HG03469 (cell line): Measurements from ENCODE around the gene WNT7B.

Source experiments
- ATAC-seq: cut with Tn5 transposase; IDR thresholded peaks from one replicate; pipeline ENCODE4 v1.9.1; 2021; ENCODE audit warnings: mild to moderate bottlenecking, moderate library complexity, moderate number of reproducible peaks; ENCODE audit not compliant: unreplicated experiment

WNT7B gene

DNA sequence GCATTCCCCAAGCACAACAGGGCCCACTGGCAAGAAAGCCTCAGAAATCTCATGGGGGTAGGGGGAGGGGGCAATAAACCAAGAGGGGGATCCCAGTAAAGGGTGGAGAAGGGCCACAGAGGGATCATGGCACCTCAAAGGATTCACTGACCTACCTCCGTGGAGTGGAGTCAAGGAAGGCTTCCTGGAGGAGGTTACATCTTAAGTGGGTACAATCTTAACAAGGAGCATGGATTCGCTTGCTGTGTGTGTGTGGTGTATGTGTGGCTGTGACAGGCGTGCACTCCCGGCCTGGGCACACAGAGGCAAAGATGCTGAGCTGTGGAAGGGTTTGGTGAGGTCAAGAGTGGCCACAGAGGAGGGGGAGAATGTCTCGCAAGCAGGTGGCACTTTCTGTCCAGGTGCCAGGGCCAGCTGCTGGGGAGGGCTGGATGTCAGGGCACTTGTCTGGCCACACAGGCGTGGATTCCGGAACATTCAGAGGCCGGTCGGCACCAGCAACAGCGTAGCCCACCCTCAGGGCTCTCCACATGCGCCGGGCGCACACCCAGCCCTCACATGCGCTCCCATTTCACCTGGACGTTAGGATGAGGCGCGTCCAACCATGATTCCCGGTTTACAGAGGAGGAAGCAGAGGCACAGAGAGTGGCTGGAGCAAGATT, 43.3 kb downstream of the WNT7B start:
- no peak for ATAC-seq

- no peak for ATAC-seq
Observed at GRCh38 chr22:45932071-45932470, 44.9 kb downstream of the WNT7B start.

- no peak for ATAC-seq
Observed at GRCh38 chr22:45931042-45931441, 45.9 kb downstream of the WNT7B start.

DNA sequence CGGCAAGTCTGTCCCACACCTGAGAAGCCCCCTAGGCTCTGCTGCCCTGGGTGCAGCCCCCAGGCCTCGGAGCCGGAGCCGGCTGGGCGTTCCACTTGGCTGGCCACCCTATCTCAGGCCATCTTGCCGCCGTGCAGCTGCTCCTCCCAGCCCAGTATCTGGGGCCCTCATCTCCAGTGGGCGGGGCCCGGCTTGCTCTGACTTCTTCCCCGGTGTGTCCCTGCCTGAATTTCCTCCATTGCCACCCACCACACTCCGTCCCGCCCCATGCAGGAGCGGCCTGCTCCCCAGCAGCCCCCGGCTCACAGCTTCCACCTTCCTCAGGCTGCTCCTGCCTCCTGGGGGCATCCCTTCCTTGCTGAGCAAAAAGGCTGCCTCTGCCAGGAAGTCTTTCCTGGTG, 46.6 kb downstream of the WNT7B start:
- no peak for ATAC-seq

- ATAC-seq: no peak
Observed at GRCh38 chr22:45929649-45930048, 47.3 kb downstream of the WNT7B start.

DNA sequence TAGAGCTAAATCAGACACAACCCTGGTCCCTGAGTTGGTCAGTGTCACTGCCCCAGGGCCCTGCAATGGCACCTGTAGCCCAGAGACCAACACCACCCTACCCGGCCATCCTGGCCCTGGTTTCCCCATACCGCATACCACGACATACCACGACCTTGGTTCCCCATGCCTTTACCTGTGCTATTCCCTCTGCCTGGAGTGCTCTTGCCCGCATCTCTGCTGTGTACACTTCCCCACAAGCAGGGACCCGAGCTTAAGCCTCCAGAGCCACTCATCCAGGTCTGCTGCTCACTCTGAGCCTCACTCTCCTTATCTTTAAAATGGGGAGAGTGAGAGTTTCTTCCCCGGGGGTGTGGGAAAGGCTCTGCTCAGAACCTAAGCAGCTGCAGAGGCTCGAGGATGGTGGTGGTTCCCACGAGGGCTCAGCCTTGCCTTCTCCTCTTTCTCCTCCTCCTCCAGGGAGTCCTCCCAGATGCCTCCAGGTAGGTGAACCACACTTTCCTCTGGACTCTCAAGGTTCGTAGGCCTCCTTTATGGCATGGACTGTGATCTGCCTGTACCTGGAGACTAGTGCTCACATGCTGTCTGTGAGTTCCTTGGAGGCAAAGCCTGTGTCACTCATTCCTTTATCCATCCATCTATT, 48.1 kb downstream of the WNT7B start:
- ATAC-seq: no peak

- no peak for ATAC-seq
Observed at GRCh38 chr22:45927059-45927458, 49.9 kb downstream of the WNT7B start.

DNA sequence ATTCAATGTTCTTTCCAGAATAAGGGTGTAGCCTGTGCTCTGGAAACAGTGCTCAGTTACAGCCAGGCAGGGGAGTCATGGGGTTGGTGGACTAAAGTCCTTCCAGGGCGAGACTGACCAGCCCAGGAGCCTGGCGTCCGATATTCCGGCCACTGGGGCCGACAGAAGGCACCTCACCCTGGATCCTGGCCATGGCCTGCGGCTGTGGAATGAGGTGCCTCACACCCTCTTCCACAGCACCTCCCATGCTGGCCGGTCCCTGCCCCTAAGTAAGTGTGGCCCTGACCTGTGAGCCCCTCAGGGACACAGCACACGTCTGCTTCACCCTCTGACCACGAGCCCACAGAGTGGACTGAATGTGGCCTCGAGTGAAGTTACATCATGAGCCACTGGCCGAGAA, 50.5 kb downstream of the WNT7B start:
- no peak for ATAC-seq

DNA sequence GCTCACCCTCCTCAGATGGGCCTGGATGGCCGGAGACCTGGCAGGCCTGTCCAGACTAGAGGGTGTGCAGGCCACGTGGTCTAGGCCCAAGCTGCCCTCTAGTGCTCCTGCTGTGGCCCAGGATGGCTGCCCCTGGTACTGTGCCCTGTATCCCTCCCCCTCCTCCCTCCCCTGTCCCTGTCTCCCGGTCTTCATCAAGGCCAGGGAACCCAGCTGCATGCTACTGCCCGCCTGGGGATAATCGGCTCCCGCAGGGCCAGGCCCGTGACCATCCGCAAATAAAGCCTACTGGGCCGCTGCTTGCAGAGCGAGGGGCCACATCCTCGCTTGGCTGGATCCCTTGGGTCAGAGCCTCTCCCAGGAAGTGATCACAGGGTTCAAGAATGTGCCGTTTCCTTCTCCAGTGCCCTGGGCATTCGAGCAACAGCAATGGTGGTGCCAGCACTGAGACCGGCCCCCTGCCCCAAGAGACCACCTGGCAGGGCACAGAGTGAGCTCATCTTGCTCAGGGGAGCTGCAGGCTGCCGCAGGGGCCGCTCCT, 51.1 kb downstream of the WNT7B start:
- ATAC-seq: no peak

DNA sequence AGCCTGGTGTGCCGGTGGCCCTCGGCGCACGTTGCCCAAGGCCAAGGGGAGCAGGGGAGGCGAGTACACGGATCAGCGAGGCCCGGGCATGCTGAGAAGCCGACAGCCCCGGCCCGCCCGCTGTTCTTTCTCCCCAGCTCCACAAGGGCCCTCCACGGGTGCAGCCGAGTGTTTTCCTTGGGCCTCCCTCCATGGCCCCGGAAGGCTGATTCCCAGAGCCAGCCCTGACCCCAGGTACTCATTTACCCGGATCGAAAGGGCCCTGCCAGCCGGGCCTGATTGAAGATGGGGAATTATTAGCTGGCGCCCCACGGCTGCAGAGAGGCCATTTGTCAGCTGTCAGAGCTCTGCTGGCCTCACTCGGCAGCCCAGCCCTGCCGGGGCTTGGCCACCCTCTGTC, 53.1 kb downstream of the WNT7B start:
- no peak for ATAC-seq

DNA sequence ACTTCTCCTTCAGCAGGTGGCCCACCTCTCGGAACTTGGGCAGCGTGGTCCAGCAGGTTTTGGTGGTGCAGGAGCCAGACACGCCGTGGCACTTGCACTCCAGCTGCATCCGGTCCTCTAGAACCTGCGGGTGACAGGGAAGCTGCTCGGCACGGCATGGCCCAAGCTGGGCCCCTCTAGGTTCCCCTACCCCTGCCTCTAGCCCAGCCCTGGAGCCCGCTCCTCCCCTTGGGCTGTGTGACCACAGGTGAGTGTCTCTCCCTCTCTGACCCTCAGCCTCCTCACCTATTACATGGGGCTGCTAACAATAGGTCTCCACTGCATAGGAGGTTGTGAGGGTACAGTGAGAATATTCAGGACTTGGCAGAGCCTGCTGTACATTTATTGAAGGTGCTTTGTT, 53.8 kb downstream of the WNT7B start:
- no peak for ATAC-seq

GRCh38 chr22:45922661-45923060, 54.3 kb downstream of the WNT7B start:
- ATAC-seq: no peak

DNA sequence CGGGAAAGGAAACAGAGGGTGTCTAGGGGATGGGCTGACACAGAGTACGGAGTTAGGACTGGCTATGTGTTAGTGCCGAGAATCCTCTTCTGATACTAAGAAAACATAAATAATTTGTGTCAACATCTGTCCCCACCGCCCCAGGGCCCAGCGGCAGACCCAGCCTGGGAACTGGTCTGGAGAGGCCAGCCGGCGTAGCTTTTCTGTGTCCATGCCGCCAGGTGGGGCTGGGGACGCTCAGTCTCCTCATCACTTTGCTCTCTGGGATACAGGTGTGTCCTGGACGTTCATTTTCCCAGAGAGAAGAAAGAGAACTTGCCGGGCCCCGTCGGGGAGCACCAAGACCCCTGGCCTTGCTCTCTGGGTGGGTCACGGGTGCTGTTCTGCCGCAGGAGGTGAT, 54.7 kb downstream of the WNT7B start:
- ATAC-seq: no peak

DNA sequence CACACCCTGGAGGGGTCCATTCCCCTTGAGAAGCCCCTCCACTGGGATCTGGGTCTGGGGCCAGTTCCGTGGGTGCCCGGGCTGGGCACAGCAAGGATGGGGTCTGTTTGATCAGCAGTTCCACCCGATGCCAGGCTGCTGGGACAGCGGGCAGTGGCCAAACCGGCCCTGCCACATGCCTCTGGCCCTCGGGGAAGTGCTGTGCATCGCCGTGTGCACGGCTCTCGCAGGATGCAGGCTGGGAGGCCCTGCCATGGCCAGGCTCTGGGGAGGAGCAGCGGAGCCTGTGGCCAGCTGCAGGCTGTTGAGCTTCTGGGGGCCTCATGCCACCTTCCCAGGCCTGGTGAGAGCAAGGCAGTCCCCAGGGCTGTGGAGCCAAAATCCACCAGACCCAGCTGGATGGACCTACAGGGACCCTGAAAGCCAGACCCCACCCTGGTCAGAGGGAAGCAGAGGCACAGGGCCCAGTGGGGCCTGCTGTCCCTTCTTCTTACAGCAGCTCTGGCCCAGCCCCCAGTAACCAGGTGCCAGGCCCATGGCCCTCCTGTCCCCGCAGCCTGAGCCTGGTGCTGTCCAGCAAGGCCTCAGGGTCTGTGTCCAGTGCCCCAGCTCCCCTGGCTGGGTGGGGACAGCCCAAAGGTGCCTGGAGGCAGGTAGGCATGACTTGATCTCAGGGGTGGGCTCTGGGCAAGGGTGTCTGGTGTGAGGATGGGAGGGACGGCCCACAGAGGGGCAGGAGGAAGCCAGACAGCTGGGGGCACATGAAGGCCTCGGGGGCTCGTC, 57.3 kb downstream of the WNT7B start:
- no peak for ATAC-seq

DNA sequence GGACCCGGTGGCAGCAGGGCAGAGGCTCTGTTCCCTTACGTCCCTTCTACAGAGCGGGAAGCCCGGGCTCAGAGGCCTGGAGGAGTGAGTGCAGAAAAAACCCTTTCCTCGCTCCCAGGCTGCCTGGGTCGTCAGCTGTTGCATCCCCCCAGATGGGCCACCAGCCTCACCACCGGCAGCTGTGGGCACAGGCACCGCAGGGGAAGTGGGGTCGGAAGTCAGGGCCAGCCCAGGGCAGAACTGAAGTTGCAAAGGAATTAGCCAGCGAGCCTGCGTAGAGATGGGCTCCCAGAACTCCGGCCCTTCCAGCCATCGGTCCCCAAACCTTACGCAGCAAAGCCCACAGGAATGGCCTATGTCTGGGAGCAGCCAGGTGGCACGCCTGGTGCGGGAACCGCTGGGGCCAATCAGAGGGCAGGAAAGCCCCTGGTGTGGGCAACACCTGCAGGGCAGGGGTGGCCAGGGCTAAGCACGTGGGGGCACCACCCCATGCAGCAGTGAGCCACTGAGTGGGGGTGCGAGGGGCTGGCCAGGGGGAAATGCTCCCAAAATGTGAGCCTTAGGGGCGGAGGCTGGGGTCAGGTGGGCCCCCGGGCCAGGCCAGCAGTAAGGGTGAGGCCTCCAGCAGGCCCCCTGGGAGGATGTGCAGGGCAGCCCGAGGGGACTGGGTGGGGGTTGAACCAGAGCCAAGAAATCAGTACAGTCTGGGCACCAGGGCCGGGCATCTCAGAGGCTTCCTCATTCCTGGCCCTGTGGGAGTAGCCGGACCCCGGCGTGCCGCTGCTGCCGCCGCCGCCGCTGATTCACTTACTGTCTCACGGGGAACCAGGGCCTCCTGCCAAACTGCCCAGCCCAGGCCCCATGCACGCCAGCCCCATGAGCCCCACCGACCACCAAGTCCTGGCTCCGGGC, 58.2 kb downstream of the WNT7B start:
- ATAC-seq: no peak

DNA sequence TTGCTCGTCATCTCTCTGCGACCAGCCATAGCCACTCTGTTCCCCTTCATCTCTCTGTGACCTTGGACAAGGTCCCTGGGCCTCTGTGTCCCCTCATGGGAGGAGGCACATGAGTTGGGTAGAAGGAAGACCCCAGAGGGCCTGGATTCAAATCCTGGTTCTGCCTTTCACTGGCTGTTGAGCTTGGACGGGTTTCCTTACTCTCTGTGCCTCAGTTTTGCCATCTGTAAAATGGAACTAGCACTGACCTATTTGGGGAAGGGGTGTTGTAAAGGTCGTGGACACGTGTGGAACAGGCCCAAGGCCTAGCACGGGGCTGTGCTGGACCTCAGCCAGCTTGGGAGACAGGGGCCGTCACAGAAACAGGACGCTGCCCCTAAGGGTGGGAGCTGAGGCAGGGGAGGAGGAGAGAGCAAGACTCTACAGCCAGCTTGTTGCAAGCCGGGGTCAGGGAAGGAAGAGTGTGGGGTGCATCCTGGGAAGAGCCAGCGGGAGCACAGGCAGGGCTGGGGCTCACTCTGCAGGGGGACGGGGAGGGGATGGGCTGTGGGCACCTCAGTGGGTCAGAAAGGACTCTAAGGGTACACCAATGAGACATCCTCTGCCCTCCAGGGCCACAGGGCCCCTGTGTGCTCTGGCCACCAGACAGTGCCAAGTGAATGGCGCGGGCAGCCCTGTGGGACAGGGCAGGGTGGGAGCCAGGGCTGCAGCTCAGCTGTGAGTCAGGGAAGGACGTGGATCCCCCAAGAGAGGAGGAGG, 59.1 kb downstream of the WNT7B start:
- ATAC-seq: no peak

DNA sequence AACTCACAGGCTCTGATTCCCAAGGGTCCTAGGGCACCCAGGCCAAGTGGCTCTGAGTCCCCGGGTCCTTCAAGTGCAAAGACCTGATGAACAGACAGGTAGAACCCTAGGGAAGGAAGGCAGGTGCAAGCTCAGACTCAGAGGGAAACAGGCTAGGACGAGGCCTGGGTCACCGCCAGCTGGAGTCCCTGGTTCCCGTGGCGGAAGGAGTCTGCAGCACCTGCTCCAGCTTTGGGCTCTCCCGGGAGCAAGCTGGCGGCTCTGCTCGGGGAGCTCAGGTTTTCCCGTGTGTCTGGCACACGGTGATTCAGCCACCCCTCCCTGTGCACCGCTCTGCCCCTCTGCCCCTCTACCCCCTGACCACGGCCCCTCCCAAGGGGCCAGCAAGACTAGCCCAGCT, 59.8 kb downstream of the WNT7B start:
- ATAC-seq: no peak

DNA sequence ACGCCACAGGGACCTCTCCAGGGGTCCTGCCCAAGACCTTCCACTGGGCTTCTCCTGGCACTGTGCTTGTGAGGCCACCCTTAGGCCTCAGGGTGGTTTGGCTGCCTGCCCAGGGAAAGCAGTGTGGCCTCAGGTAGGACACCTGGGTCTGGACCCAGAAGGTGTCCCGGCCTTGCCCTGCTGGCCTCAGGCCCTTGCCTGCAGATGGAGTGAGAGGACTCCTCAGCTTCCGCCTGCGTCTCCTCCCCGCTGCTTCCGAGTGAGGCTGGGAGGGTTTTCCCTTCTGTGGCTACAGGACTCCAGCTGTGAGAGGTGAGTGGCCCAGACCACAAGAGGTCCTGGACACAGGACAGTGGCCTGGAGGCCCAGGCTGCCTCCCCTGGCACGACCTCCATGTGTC, 60.4 kb downstream of the WNT7B start:
- no peak for ATAC-seq

DNA sequence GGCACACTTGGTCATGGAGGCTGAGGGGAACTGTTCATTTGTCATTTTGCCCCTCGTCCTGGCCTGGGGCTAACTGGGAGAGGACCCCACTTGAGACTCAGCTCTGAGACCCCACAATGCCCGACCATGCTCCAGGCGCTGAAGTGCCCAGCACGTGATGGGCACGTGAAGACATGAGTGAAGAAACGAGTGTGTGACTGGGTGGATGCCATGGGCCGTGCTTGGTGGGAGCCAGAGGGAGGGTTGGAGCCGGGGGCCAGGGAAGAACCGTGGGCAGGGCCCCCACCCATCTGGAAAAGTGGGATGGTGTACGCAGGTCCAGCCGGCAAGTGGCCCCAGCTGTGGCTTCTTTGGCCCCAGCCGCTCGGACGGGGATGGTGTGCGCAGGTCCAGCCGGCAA, 61.1 kb downstream of the WNT7B start:
- no peak for ATAC-seq

- no peak for ATAC-seq
Observed at GRCh38 chr22:45915151-45915550, 61.8 kb downstream of the WNT7B start.
